Heart right ventricle (tissue), 16 donors: ENCODE results near the gene GNG3. TPM values are rescaled to one million over a fixed set of nuclear protein-coding genes. Genes with fewer than 3 reads are reported as not detected.
A peak's percentile ranks its signal among the peaks of the same experiment; 100 is the strongest.

Experiments used
- ATAC-seq, 8 donors: fragments of 200-7000 bp; cut with Tn5 transposase; one replicate each; pipeline ENCODE4 v1.9.1; 2020; ENCODE audit warnings: mild to moderate bottlenecking in 8 of 8, moderate library complexity in 8 of 8, moderate number of reproducible peaks in 1 of 8
- DNase-seq, 2 donors: peaks; one replicate each; pipeline ENCODE4 v3.0.0-alpha.2; 2020
- H3K27ac ChIP-seq, 10 donors: fragments of 200-600 bp; sonication (generic) in 2 of 10; one replicate each; pipeline versions ENCODE4 v1.5.0 to v1.8.0; 2020 to 2022; ENCODE audit warnings: mild to moderate bottlenecking in 3 of 10
- H3K27me3 ChIP-seq, 7 donors: fragments of 200-600 bp; one replicate each; pipeline ENCODE4 v1.8.0; 2021 to 2022; ENCODE audit warnings: mild to moderate bottlenecking in 2 of 7
- H3K36me3 ChIP-seq, 9 donors: fragments of 200-600 bp; sonication (generic) in 1 of 9; one replicate each; pipeline versions ENCODE4 v1.5.0 to v1.8.0; 2020 to 2022; ENCODE audit warnings: mild to moderate bottlenecking in 2 of 9
- H3K4me1 ChIP-seq, 9 donors: fragments of 200-600 bp; sonication (generic) in 1 of 9; one replicate each; pipeline versions ENCODE4 v1.5.0 to v1.8.0; 2020 to 2022; ENCODE audit warnings: mild to moderate bottlenecking in 4 of 9
- H3K4me3 ChIP-seq, 10 donors: fragments of 200-600 bp; sonication (generic) in 2 of 10; one replicate each; pipeline versions ENCODE4 v1.5.0 to v1.8.0; 2020 to 2022; ENCODE audit warnings: mild to moderate bottlenecking in 7 of 10, moderate library complexity in 2 of 10
- H3K9me3 ChIP-seq, 11 donors: fragments of 200-600 bp in 10 of 11; sonication (generic) in 2 of 11; one replicate each; pipeline versions ENCODE4 v1.5.0 to v1.8.0; 2013 to 2022; ENCODE audit warnings: mild to moderate bottlenecking in 2 of 11, control low read depth in 1 of 11, moderate library complexity in 1 of 11
- CTCF ChIP-seq, 9 donors: fragments of 200-600 bp; sonication (generic) in 2 of 9; IDR thresholded peaks; one replicate each; pipeline versions ENCODE4 v1.5.0 to v1.8.0; 2021 to 2022; ENCODE audit warnings: antibody characterized with exemption in 9 of 9, mild to moderate bottlenecking in 5 of 9, moderate library complexity in 1 of 9
- WGBS, 2 donors: extraction: QIAGEN DNeasy Blood & Tissue Kit; methylation state at CpG; one replicate each; pipeline ENCODE4 v1.1.7; 2013; ENCODE audit warnings: inconsistent platforms in 1 of 2; 5-methylcytosine and 5-hydroxymethylcytosine counted together
- intact Hi-C, 10 donors: fragments of 100-400 bp; cut with DNase I; formaldehyde crosslinking; loops; one replicate each; pipeline versions ENCODE4 v1.11.1 to v1.14.2; 2022
- polyA plus RNA-seq, 2 donors: library from polyadenylated mRNA; stranded (reverse); fragments of 200-250 nt; gene quantifications; one replicate each; pipeline ENCODE4 v1.2.3, GENCODE V29; 2013
- total RNA-seq, 10 donors: library from RNA; stranded (reverse); fragmentation: NEBNext Ultra II Directional in 3 of 10; extraction: Animal tissue kit (Norgen Biotek cat#: 25700) in 3 of 10; gene quantifications; one replicate each; pipeline versions ENCODE4 v1.2.1 to v1.2.4, GENCODE V29; 2021 to 2023
- donor health status: Arrhythmogenic right ventricular cardiomyopathy.
- donor health status: ischemic (EF 13 %, LVEDD 7.1; RV severe dilation, severe dysfunction).
- donor health status: healthy with polysubstance abuse.
- donor health status: DM: no; HTN: yes; CAD: no.
- donor health status: DM: no; HTN: no; CAD: no.
- donor health status: ischemic (EF 25% LVEDD 6.9; RV normal size, moderate dysfunction).
- donor health status: ischemic (EF 25% LVEDD 5.7; RV mildly dilated, moderate dysfunction).
- donor health status: healthy.
- donor health status: DM: yes; HTN: yes; CAD: no.
- donor health status: Ischemic cardiomyopathy.
- donor health status: ischemic (EF 35%, LVEDD 5.7; RV mildly dilated, moderate dysfunction).
- donor health status: nonischemic (EF 11% LVEDD 7.7; RV severe dilation, severe dysfunction).
- donor health status: DM: yes; HTN: yes; CAD: no.
- donor health status: PGD.
- donor health status: ischemic (EF 29% LVEDD 5.4; RV normal size, mild dysfunction).
- donor health status: nonischemic (EF 23%, LVEDD 6.1; RV moderate dilation, normal function).

Gene GNG3
- total and polyA plus RNA-seq, 12 donors: 0.16 to 0.34 (median 0.30) TPM; not detected in 7

GRCh38 chr11:62705880-62706849, 1.3 kb upstream of the GNG3 start:
- no peak for TF ChIP-seq CTCF (IDR thresholded peaks at IDR 0.05)
- WGBS, 2 donors: 3 to 4% methylated on average over 70 to 73 of the region's 73 CpGs
- DNase-seq (peak; percentile 93 to 96), ATAC-seq (peak; percentile 85 to 90 (median 88))
- Histone ChIP-seq H3K36me3 (peaks cover 0 to 25% (median 7%) of the 10 kb centered on the region in 9 donors), H3K27ac (peak overlapping the region; percentile 63 to 91 (median 81)), H3K4me1 (peaks cover 23 to 61% (median 40%) of the 10 kb centered on the region in 9 donors), H3K9me3 (no peaks in the 10 kb centered on the region), H3K4me3 (peak overlapping the region; percentile 42 to 90 (median 72)), H3K27me3 (no peaks in the 10 kb centered on the region)
- intact Hi-C loops: loop anchor here in 3 of 10 donors (5.0 kb wide), 3 partner anchors 34 to 136 kb away; partner anchors contain the start of genes LBHD1 (in 2 of the 3), UQCC3 (in 2 of the 3), C11orf98 (in 1 of the 3) and CSKMT (in 1 of the 3)

GRCh38 chr11:62706850-62707247, 627 bp upstream of the GNG3 start:
- WGBS, 2 donors: 76 to 81% methylated on average over 8 of the region's 8 CpGs
- Histone ChIP-seq H3K4me1 (peaks cover 23 to 61% (median 40%) of the 10 kb centered on the region in 9 donors), H3K9me3 (no peaks in the 10 kb centered on the region), H3K27ac (peak overlapping the region; percentile 63 to 91 (median 81)), H3K36me3 (peaks cover 0 to 26% (median 0%) of the 10 kb centered on the region in 9 donors), H3K4me3 (peak overlapping the region; percentile 42 to 90 (median 72)), H3K27me3 (no peaks in the 10 kb centered on the region)
- DNase-seq (no peak), ATAC-seq (no peak)
- TF ChIP-seq CTCF (IDR thresholded peaks at IDR 0.05): no peak
- intact Hi-C loops: loop anchor here in 3 of 10 donors (5.0 kb wide), 3 partner anchors 35 to 135 kb away; partner anchors contain the start of genes LBHD1 (in 2 of the 3), UQCC3 (in 2 of the 3), C11orf98 (in 1 of the 3) and CSKMT (in 1 of the 3)

- Histone ChIP-seq H3K36me3 (peaks cover 0 to 34% (median 7%) of the 10 kb centered on the region in 9 donors), H3K27ac (peak overlapping the region in 8 of 10 donors; percentile 22 to 100 (median 98))
These were observed 916 bp downstream of the GNG3 start for GRCh38 chr11:62708392-62708791.

More at GRCh38 chr11:62708392-62708791, 916 bp downstream of the GNG3 start:
- peaks cover 26 to 73% (median 45%) of the 10 kb centered on the region in 9 donors for H3K4me1 ChIP-seq
- no peak for TF ChIP-seq CTCF (IDR thresholded peaks at IDR 0.05)
- H3K9me3 ChIP-seq: no peaks in the 10 kb centered on the region
- peak overlapping the region in 8 of 10 donors; percentile 47 to 75 (median 70) for H3K4me3 ChIP-seq
- no peaks in the 10 kb centered on the region for H3K27me3 ChIP-seq
- no peak for DNase-seq
- intact Hi-C loops: loop anchor here in 3 of 10 donors (2.0 to 5.0 kb wide), 4 partner anchors 18 to 134 kb away; partner anchors contain the start of genes LBHD1 (in 2 of the 3), UQCC3 (in 2 of the 3), C11orf98 (in 1 of the 3) and CSKMT (in 1 of the 3)
- peak in 1 of 8 donors; percentile 0 for ATAC-seq
- WGBS, 2 donors: 66 to 74% methylated on average over 5 of the region's 5 CpGs
